Skeletal muscle tissue (tissue), 4 donors: Measurements from ENCODE around the gene OLFML3. TPM values are rescaled to one million over a fixed set of nuclear protein-coding genes. Genes with fewer than 3 reads are reported as not detected.
A peak's percentile ranks its signal among the peaks of the same experiment; 100 is the strongest.

Source experiments
- H3K27ac ChIP-seq: one replicate; pipeline ENCODE4 v1.7.0; 2013; ENCODE audit warnings: mild to moderate bottlenecking, low read depth, low read length, inconsistent platforms
- H3K27me3 ChIP-seq, 3 donors: one replicate each; pipeline ENCODE4 v1.7.0; 2013; ENCODE audit warnings: low read length in 3 of 3; ENCODE audit not compliant: control insufficient read depth in 3 of 3, insufficient read depth in 3 of 3
- H3K36me3 ChIP-seq, 3 donors: one replicate each; pipeline ENCODE4 v1.7.0; 2013; ENCODE audit warnings: low read length in 3 of 3; ENCODE audit not compliant: control insufficient read depth in 3 of 3, insufficient read depth in 3 of 3
- H3K4me1 ChIP-seq, 3 donors: one replicate each; pipeline ENCODE4 v1.7.0; 2013; ENCODE audit warnings: low read length in 3 of 3, mild to moderate bottlenecking in 3 of 3; ENCODE audit not compliant: control insufficient read depth in 3 of 3, insufficient read depth in 3 of 3
- H3K4me3 ChIP-seq, 3 donors: one replicate each; pipeline ENCODE4 v1.7.0; 2013; ENCODE audit warnings: low read length in 3 of 3
- H3K9ac ChIP-seq, 3 donors: one replicate each; pipeline ENCODE4 v1.7.0; 2013; ENCODE audit warnings: low read length in 3 of 3, mild to moderate bottlenecking in 3 of 3, moderate library complexity in 2 of 3, low read depth in 1 of 3
- H3K9me3 ChIP-seq, 3 donors: one replicate each; pipeline ENCODE4 v1.7.0; 2013; ENCODE audit warnings: low read length in 3 of 3; ENCODE audit not compliant: control insufficient read depth in 3 of 3
- total RNA-seq: library from RNA; depleted of rRNA; stranded (reverse); fragments of >200 nt; gene quantifications from one replicate; pipeline ENCODE4 v1.2.3, GENCODE V29; 2014
- donor health status: Osteomylitis.

Gene OLFML3
- total RNA-seq, 1 donor from 2014 or later, result 86.1 TPM

DNA sequence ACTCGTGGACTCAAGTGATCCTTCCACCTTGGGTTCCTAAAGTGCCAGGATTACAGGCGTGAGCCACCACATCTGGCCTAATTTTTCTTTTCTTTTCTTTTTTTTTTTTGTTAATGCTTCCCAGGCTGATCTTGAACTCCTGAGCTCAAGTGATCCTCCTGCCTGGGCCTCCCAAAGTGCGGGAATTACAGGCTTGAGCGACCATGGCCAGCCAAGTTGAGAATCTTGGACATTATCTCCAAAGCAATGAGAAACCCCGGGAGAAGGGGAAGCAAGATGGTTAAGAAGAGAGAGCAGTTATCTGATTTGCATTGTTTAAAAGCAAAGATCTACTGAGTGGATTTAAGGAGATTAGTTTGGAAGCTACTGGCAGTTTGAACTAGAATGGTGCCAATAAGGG is 41.1 kb upstream of the OLFML3 start:
- peaks cover 22 to 28% (median 24%) of the 10 kb centered on the region in 3 donors for H3K4me1 ChIP-seq

DNA sequence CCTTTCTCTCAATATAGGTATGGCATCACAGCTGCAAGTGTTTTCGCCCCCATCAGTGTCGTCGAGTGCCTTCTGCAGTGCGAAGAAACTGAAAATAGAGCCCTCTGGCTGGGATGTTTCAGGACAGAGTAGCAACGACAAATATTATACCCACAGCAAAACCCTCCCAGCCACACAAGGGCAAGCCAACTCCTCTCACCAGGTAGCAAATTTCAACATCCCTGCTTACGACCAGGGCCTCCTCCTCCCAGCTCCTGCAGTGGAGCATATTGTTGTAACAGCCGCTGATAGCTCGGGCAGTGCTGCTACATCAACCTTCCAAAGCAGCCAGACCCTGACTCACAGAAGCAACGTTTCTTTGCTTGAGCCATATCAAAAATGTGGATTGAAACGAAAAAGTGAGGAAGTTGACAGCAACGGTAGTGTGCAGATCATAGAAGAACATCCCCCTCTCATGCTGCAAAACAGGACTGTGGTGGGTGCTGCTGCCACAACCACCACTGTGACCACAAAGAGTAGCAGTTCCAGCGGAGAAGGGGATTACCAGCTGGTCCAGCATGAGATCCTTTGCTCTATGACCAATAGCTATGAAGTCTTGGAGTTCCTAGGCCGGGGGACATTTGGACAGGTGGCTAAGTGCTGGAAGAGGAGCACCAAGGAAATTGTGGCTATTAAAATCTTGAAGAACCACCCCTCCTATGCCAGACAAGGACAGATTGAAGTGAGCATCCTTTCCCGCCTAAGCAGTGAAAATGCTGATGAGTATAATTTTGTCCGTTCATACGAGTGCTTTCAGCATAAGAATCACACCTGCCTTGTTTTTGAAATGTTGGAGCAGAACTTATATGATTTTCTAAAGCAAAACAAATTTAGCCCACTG is 38.7 kb upstream of the OLFML3 start:
- H3K9me3 ChIP-seq, result no peaks in the 10 kb centered on the region
- peaks cover 7 to 15% (median 8%) of the 10 kb centered on the region in 3 donors for H3K36me3 ChIP-seq
- H3K4me1 ChIP-seq, result peaks cover 18 to 21% (median 20%) of the 10 kb centered on the region in 3 donors
- no peaks in the 10 kb centered on the region for H3K27me3 ChIP-seq
- peak overlapping the region in 2 of 3 donors; percentile 51 to 60 for H3K9ac ChIP-seq
- peak overlapping the region; percentile 80 for H3K27ac ChIP-seq
- no peak overlapping the region for H3K4me3 ChIP-seq

More for the DNA sequence above, 41.1 kb upstream of the OLFML3 start:
- peaks cover 7 to 11% (median 8%) of the 10 kb centered on the region in 3 donors for H3K36me3 ChIP-seq
- H3K9me3 ChIP-seq, result no peaks in the 10 kb centered on the region
- no peak overlapping the region for H3K9ac ChIP-seq
- H3K27me3 ChIP-seq, result no peaks in the 10 kb centered on the region
- no peak overlapping the region for H3K27ac ChIP-seq
- no peak overlapping the region for H3K4me3 ChIP-seq

DNA sequence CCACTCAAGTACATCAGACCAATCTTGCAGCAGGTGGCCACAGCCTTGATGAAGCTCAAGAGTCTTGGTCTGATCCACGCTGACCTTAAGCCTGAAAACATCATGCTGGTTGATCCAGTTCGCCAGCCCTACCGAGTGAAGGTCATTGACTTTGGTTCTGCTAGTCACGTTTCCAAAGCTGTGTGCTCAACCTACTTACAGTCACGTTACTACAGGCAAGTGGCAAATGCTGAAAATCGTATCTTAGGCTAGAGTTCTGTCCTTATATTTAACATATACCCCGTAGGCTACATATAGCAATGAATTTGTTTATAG is 38.1 kb upstream of the OLFML3 start:
- Histone ChIP-seq H3K9me3 (no peaks in the 10 kb centered on the region), H3K36me3 (peaks cover 7 to 15% (median 8%) of the 10 kb centered on the region in 3 donors), H3K9ac (peak overlapping the region in 1 of 3 donors; percentile 51), H3K4me1 (peaks cover 18 to 21% (median 20%) of the 10 kb centered on the region in 3 donors), H3K4me3 (no peak overlapping the region), H3K27ac (peak overlapping the region; percentile 80), H3K27me3 (no peaks in the 10 kb centered on the region)

DNA sequence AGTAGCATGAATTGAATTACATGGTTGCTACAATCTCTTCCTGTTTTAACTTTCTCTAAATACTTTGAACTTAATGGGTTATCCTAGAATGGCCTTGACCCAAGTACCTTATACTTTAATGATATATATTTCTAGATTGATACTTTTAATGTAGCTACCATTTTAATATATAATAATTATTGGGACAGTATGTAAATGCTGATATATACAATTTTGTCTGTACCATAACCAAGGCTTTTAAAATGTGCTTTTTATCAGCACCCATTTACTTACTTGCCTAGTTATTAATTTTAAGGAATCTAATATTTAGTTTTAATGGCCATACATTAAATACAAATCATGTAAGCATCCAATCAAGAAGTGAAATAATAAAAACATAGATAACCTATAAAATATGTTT is 36.7 kb upstream of the OLFML3 start:
- Histone ChIP-seq H3K27ac (no peak overlapping the region), H3K9ac (no peak overlapping the region), H3K4me3 (no peak overlapping the region), H3K36me3 (peaks cover 7 to 15% (median 8%) of the 10 kb centered on the region in 3 donors), H3K9me3 (no peaks in the 10 kb centered on the region), H3K4me1 (peaks cover 25 to 31% (median 30%) of the 10 kb centered on the region in 3 donors), H3K27me3 (no peaks in the 10 kb centered on the region)

DNA sequence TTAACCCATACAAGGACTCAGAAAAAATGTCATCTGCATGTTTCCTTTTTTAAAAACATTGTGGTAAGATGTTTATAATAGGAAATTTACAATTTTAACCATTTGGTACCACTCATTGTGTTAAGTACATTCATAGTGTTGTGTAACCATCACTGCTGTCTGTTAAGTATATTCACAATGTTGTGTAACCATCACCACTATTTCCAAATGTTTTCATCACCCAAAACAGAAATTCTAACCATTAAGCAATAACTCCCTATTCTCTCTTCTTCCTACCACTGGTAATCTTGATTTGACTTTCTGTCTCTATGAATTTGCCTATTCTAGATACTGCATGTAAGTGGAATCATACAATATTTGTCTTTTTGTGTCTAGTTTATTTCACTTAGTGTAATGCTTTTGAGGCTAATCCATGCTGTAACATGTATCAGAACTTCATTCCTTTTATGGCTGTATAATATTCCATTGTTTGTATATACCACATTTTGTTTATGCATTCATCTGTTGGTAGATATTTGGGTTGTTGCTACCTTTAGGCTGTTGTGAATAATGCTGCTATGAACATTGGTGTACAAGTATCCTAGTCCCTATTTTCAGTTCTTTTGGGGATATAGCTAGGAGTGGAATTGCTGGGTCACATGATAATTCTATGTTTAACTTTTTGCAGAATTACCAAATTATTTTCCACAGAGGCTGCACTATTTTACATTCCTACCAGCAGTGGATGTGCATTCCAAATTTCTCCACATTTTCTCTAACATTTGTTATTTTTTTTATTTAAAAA is 36.1 kb upstream of the OLFML3 start:
- Histone ChIP-seq H3K9me3 (no peaks in the 10 kb centered on the region), H3K4me3 (no peak overlapping the region), H3K27ac (no peak overlapping the region), H3K4me1 (peaks cover 24 to 37% (median 30%) of the 10 kb centered on the region in 3 donors), H3K36me3 (peaks cover 7 to 15% (median 8%) of the 10 kb centered on the region in 3 donors), H3K27me3 (no peaks in the 10 kb centered on the region), H3K9ac (no peak overlapping the region)

DNA sequence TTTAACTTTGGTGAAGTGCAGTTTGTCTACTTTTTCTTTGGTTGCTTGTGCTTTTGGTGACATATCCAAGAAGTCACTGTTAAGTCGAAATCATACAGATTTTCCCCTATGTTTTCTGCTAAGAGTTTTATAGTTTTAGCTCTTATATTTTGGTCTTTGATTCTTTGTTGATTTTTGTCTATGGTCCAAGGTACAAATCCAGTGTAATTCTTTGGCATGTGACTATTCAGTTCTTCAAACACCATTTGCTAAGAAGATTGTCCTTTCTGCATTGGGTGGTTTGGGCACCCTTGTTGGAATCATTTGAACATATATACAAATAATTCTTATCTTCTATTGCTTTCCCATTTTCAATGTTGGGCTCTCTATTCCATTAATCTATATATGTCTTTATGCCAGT is 33.9 kb upstream of the OLFML3 start:
- Histone ChIP-seq H3K27me3 (no peaks in the 10 kb centered on the region), H3K27ac (no peak overlapping the region), H3K9me3 (no peaks in the 10 kb centered on the region), H3K9ac (no peak overlapping the region), H3K36me3 (peaks cover 7 to 15% (median 8%) of the 10 kb centered on the region in 3 donors), H3K4me3 (no peak overlapping the region), H3K4me1 (peaks cover 23 to 26% (median 24%) of the 10 kb centered on the region in 3 donors)

DNA sequence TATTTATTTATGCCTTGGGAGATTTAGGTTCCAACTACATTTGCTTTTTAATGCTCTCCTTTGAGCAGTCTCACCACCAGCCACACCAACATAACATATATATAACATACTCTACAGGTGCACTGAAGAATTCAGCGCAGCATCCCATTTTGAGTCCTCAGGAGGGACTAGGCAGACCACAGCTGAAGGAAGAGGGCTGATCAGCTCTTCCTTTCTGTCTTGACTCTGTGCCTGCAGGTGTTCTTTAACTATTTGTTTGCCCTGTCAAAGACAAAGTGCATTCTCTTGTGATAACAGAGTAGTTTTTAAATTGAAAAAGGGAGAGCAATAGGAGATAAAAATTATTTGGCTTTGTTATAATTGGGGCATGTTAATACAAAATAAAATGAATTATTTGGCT is 33.2 kb upstream of the OLFML3 start:
- Histone ChIP-seq H3K9me3 (no peaks in the 10 kb centered on the region), H3K27ac (no peak overlapping the region), H3K36me3 (peaks cover 2 to 8% (median 2%) of the 10 kb centered on the region in 3 donors), H3K4me1 (peaks cover 16 to 18% (median 16%) of the 10 kb centered on the region in 3 donors), H3K9ac (no peak overlapping the region), H3K27me3 (no peaks in the 10 kb centered on the region), H3K4me3 (no peak overlapping the region)

DNA sequence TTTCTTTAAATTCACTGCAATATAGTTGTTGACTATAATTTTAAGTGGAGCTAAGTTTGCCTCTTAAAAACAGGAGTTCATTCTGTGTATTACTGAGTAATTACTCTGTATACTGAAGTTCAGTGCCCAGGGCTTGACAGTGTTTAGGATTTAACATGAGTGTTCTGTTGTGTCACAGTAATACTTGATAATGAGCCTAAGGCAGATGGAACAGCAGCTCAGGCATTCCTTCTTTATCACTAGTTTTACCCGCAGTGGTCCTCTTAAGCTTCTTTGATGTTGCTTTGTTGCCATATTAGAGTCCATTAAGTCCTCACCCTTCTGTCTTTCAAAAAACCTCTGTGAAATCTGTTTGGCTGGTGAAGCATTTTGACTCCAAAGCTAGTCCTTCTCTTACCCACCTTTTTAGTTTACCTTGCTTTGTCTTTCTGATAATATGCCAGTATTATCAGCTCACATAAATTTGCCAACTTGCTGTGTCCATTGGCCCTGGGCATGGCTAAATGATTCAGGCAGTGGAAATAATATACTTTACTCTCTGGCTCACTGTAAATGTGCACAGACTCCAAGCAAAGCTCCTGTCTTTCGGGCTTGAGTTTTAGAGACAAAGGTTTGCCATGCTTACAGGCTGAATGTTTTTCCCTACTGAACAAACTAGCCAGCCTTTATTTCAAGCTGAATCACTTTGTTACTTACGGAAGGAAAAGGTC is 32.4 kb upstream of the OLFML3 start:
- Histone ChIP-seq H3K4me1 (peaks cover 13 to 18% (median 13%) of the 10 kb centered on the region in 3 donors), H3K27me3 (no peaks in the 10 kb centered on the region), H3K9me3 (no peaks in the 10 kb centered on the region), H3K4me3 (peak overlapping the region in 2 of 3 donors; percentile 2), H3K9ac (peak overlapping the region in 1 of 3 donors; percentile 15), H3K27ac (peak overlapping the region; percentile 12), H3K36me3 (peaks cover 0 to 6% (median 0%) of the 10 kb centered on the region in 3 donors)

DNA sequence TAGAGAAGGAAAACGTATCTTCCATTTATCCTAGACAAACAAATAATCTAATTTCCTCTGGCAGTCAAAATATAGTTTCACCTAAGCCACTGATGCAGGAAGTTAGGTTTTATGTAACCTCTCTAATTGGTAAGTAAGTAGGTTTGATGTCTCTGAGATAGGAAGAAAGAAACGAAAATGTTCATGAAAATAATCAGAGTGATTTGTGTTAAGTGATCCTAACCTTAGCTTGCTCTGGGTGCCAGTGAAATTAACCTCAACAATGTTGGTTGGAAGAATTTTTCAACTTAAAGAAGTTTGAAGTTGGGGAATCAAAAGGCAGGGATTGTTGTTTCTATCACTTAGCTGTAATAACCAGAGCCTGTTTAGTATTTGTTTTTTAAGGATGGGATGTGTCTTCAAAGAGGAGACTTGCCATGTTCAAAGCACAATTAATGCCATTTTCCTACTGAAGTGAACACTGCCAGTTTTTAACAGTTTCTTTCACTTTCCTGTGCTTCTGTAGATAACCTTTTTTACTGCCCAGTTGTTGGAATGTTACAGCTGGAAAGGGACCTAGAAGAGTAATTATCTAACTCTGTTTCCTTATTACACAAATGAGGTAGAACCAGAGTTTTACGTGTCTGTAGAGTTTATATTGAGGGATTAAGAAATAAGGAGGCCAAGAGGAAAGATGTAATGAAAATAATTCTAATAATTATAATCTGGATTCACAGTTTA is 31.7 kb upstream of the OLFML3 start:
- Histone ChIP-seq H3K27me3 (no peaks in the 10 kb centered on the region), H3K27ac (peak overlapping the region; percentile 12), H3K36me3 (peaks cover 0 to 6% (median 0%) of the 10 kb centered on the region in 3 donors), H3K9ac (peak overlapping the region in 1 of 3 donors; percentile 25), H3K9me3 (no peaks in the 10 kb centered on the region), H3K4me1 (peaks cover 13 to 18% (median 13%) of the 10 kb centered on the region in 3 donors), H3K4me3 (peak overlapping the region in 2 of 3 donors; percentile 2)
